HepG2 (cell line): Measurements from ENCODE around the gene CD2.

ENCODE experiments used
- BRCA1 ChIP-seq: sonication (generic); formaldehyde crosslinking; IDR thresholded peaks from 2 replicates; pipeline ENCODE4 v1.4.0; 2020; ENCODE audit warnings: missing genetic modification reagents
- EZH2 ChIP-seq: conservative IDR thresholded peaks from 2 replicates; pipeline ENCODE4 v1.6.1; 2012; ENCODE audit warnings: mild to moderate bottlenecking, low read depth, low read length, moderate library complexity
- HIVEP1 ChIP-seq: sonication (generic); formaldehyde crosslinking; IDR thresholded peaks from 2 replicates; pipeline ENCODE4 v1.4.0; 2020; ENCODE audit warnings: mild to moderate bottlenecking, missing genetic modification reagents
- IRF2 ChIP-seq: IDR thresholded peaks from 2 replicates; pipeline ENCODE4 v1.6.1; 2018; ENCODE audit warnings: missing genetic modification reagents, missing compliant biosample characterization
- MAX ChIP-seq: IDR thresholded peaks from 2 replicates; pipeline ENCODE4 v1.6.1; 2012; ENCODE audit warnings: inconsistent platforms
- NFYB ChIP-seq: sonication (generic); formaldehyde crosslinking; IDR thresholded peaks from 2 replicates; pipeline ENCODE4 v1.4.0; 2020; ENCODE audit warnings: missing genetic modification reagents
- SMYD3 ChIP-seq: sonication (generic); formaldehyde crosslinking; IDR thresholded peaks from 2 replicates; pipeline ENCODE4 v1.8.1; 2023; ENCODE audit warnings: mild to moderate bottlenecking, missing genetic modification reagents
- SP1 ChIP-seq, 2 experiments: fragments of 450-650 bp in 1 of 2; sonication (generic) in 1 of 2; formaldehyde crosslinking in 1 of 2; IDR thresholded peaks; 2 replicates each; pipeline versions ENCODE4 v1.4.0 to v1.6.1; 2016 to 2020; ENCODE audit warnings: missing genetic modification reagents in 1 of 2
- TARDBP ChIP-seq: sonication (generic); formaldehyde crosslinking; IDR thresholded peaks from 2 replicates; pipeline ENCODE4 v1.8.0; 2022; ENCODE audit warnings: mild to moderate bottlenecking, missing genetic modification reagents
- TRIM24 ChIP-seq: sonication (generic); formaldehyde crosslinking; IDR thresholded peaks from 2 replicates; pipeline ENCODE4 v1.8.0; 2022; ENCODE audit warnings: mild to moderate bottlenecking, missing genetic modification reagents
- ZNF121 ChIP-seq: sonication (generic); formaldehyde crosslinking; IDR thresholded peaks from 2 replicates; pipeline ENCODE4 v1.5.0; 2020; ENCODE audit warnings: mild to moderate bottlenecking, missing genetic modification reagents
- ZNF274 ChIP-seq: sonication (generic); formaldehyde crosslinking; IDR thresholded peaks from 2 replicates; pipeline ENCODE4 v1.5.1; 2020; ENCODE audit warnings: mild to moderate bottlenecking, missing genetic modification reagents
- ZNF350 ChIP-seq: sonication (generic); formaldehyde crosslinking; IDR thresholded peaks from 2 replicates; pipeline ENCODE4 v1.4.0; 2020; ENCODE audit warnings: mild to moderate bottlenecking, low read depth, missing genetic modification reagents, borderline replicate concordance
- TF ChIP-seq, protein P1 (sequence below): sonication (generic); formaldehyde crosslinking; IDR thresholded peaks from 2 replicates; pipeline ENCODE4 v1.5.0; 2020; ENCODE audit warnings: mild to moderate bottlenecking, missing genetic modification reagents, moderate library complexity

DNA sequence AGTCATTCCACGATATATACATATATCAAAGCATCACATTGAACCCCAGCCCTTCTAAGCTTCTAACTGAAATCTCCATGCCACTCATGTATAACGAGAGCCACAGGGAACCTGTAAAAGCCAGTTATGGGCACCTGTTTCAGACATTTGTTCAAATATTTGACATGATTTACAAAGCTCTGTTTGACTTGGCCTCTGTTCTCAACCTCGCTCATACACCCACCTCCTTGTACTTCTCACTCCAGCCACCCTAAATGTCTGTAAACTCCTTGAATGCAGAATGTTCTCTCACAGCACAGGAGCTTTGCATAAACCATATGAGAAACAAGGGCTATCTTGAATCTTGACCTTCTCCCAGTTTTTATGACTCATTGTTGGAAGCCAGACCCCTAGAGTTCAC is 36.9 kb upstream of the CD2 start:
- TF ChIP-seq TRIM24 (CRISPR knock-in tag), result no peak
- TF ChIP-seq ZNF121 (CRISPR knock-in tag), result no peak
- no peak for TF ChIP-seq HIVEP1
- TF ChIP-seq, protein P1, sequence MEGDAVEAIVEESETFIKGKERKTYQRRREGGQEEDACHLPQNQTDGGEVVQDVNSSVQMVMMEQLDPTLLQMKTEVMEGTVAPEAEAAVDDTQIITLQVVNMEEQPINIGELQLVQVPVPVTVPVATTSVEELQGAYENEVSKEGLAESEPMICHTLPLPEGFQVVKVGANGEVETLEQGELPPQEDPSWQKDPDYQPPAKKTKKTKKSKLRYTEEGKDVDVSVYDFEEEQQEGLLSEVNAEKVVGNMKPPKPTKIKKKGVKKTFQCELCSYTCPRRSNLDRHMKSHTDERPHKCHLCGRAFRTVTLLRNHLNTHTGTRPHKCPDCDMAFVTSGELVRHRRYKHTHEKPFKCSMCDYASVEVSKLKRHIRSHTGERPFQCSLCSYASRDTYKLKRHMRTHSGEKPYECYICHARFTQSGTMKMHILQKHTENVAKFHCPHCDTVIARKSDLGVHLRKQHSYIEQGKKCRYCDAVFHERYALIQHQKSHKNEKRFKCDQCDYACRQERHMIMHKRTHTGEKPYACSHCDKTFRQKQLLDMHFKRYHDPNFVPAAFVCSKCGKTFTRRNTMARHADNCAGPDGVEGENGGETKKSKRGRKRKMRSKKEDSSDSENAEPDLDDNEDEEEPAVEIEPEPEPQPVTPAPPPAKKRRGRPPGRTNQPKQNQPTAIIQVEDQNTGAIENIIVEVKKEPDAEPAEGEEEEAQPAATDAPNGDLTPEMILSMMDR, result no peak
- TF ChIP-seq TARDBP (CRISPR knock-in tag), result no peak
- no peak for TF ChIP-seq NFYB (CRISPR knock-in tag)
- no peak for TF ChIP-seq BRCA1
- no peak for TF ChIP-seq MAX
- TF ChIP-seq EZH2, result no peak
- TF ChIP-seq IRF2, result no peak
- no peak for TF ChIP-seq ZNF350 (CRISPR knock-in tag)
- no peak for TF ChIP-seq SP1 (IDR thresholded peaks at IDR 0.05)
- no peak for TF ChIP-seq SP1 (CRISPR knock-in tag; IDR thresholded peaks at IDR 0.05)
- no peak for TF ChIP-seq ZNF274 (CRISPR knock-in tag)
- no peak for TF ChIP-seq SMYD3 (CRISPR knock-in tag)
